Erythroblast (primary cell): ENCODE measurements around the gene SHF.

Source experiments
- GATA1 ChIP-seq: IDR thresholded peaks from 2 replicates; pipeline ENCODE4 v1.6.1; 2011; ENCODE audit warnings: low read depth, mild to moderate bottlenecking, control low read depth, low read length, moderate library complexity
- POLR2A ChIP-seq: IDR thresholded peaks from 2 replicates; pipeline ENCODE4 v1.6.1; 2011; ENCODE audit warnings: mild to moderate bottlenecking, low read length

- TF ChIP-seq POLR2A (no peak), GATA1 (no peak)
These were observed 47.1 kb downstream of the SHF start for GRCh38 chr15:45140557-45141250.
